ENCODE data around the gene MGLL.

MGLL gene

GRCh38 chr3:127736801-127737539 is 85.3 kb downstream of the MGLL start:
- DNase-seq, result no peak

GRCh38 chr3:127735767-127736693 is 86.3 kb downstream of the MGLL start:
- no peak for DNase-seq

- no peak for DNase-seq
Measured at GRCh38 chr3:127734754-127735473, 87.4 kb downstream of the MGLL start.

GRCh38 chr3:127734181-127734720 is 88.1 kb downstream of the MGLL start:
- no peak for DNase-seq

- DNase-seq, result no peak
Measured at GRCh38 chr3:127733781-127734180, 88.5 kb downstream of the MGLL start.

- DNase-seq, result no peak
Measured at GRCh38 chr3:127732879-127733350, 89.4 kb downstream of the MGLL start.

GRCh38 chr3:127732303-127732702 is 90.0 kb downstream of the MGLL start:
- DNase-seq, result no peak

GRCh38 chr3:127731546-127732289 is 90.6 kb downstream of the MGLL start:
- DNase-seq, result no peak

GRCh38 chr3:127730666-127731295 is 91.5 kb downstream of the MGLL start:
- no peak for DNase-seq

- DNase-seq, result no peak
Measured at GRCh38 chr3:127730171-127730570, 92.1 kb downstream of the MGLL start.

GRCh38 chr3:127729556-127730056 is 92.7 kb downstream of the MGLL start:
- DNase-seq, result no peak

- DNase-seq, result no peak
Measured at GRCh38 chr3:127728417-127729015, 93.8 kb downstream of the MGLL start.

GRCh38 chr3:127726894-127727293 is 95.4 kb downstream of the MGLL start:
- no peak for DNase-seq

- no peak for DNase-seq
Measured at GRCh38 chr3:127723011-127723567, 99.2 kb downstream of the MGLL start.

GRCh38 chr3:127722091-127722784 is 100.1 kb downstream of the MGLL start:
- DNase-seq, result no peak

- no peak for DNase-seq
Measured at GRCh38 chr3:127720985-127721935, 101.1 kb downstream of the MGLL start.

GRCh38 chr3:127720161-127720823 is 102.0 kb downstream of the MGLL start:
- DNase-seq, result no peak

- no peak for DNase-seq
Measured at GRCh38 chr3:127719369-127719768, 102.9 kb downstream of the MGLL start.

All from activated CD4-positive, CD25-positive, alpha-beta regulatory T cell treated with anti-CD3 and anti-CD28 coated beads, Interleukin-2, amount 50 U/mL, for 72 hours (primary cell).